ENCODE results near the gene FARS2.

The FARS2 gene

DNA sequence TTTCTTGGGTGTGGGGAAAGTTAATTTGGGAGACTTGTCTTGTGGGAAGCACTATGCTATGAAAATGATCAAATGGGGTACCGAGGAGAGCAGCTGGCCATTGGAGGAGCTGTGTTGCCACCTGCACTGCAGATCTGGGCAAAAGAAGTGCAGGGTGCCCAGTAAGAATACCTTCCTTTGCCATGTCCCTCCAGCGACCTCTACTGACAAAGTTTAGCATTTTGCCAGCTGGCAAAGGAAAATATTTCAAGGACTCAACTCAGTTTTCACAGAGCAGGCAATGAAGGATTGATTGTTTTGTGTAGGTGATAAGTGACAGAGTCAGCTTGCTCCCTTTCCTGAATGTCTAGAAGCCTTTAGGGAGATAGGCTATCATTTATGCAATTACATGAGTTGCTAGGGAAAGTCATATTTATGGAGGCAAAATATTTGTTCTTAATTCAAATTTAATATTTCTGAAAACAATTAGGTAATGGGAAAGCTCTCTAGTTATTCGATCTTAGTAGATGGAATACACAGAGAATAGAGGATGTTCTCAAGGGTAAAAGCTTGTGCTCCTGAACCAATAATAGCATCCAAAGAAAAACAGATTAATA lies 118.4 kb downstream of the FARS2 start:
- peak; percentile 26 for DNase-seq (ENCODE audit: low read depth)

DNA sequence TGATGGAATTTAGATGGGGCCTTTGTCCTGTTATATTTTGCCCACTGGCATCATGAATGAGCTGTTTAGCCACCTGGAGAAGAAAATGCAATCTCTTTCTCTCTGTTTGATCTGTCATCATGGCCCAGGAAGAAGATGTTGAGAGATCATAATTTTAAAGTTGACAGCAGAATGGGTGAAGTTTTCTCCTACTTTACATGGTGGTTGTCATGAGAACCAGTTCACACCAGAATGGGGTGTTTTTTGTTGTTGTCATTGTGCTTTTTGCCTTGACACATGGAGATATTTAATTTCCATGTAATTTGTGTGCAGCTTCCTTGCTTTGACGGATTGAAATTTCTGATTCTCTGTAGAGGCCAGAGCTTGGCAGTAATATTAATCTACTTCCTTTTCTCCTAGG lies 122.5 kb downstream of the FARS2 start:
- DNase-seq (ENCODE audit: low read depth), result no peak

DNA sequence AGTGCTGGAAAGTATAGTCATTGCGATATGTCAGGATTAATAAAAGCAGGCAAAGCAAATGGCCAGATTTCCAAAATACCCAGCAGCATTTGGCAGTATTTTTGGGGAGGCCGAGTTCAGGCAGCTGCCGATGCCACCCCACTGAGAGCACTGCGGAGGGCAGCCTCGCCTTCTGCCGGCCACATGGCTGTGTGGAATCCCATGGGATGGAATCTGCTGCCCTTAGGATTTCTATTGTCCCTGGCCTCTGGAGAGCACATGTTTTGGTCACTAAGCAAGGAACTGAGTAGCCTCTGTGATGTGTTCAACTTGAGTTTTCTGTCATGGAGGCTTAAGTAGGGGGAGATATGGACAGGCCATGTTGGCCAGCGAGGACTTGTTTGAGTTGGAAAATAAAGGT lies 123.0 kb downstream of the FARS2 start:
- no peak for DNase-seq (ENCODE audit: low read depth)

DNA sequence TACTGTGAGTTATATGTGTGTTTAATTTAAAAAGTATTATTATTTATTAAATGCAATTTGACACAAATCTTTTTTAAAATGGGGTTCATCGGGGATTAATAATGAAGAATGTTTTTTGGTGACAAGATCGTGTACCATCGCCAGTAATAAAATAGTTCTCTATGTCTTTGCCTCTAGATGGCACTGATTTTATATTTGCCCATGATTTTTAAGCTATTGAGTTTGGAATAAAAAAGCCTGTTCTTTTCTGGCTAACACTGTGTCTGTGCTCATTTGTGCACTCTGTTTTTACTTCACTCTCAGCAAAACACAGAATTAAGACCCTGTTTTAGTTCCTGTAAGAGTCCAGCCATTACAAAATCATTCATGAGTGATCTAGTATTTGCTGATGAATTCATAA lies 127.0 kb downstream of the FARS2 start:
- DNase-seq (ENCODE audit: low read depth), result no peak

DNA sequence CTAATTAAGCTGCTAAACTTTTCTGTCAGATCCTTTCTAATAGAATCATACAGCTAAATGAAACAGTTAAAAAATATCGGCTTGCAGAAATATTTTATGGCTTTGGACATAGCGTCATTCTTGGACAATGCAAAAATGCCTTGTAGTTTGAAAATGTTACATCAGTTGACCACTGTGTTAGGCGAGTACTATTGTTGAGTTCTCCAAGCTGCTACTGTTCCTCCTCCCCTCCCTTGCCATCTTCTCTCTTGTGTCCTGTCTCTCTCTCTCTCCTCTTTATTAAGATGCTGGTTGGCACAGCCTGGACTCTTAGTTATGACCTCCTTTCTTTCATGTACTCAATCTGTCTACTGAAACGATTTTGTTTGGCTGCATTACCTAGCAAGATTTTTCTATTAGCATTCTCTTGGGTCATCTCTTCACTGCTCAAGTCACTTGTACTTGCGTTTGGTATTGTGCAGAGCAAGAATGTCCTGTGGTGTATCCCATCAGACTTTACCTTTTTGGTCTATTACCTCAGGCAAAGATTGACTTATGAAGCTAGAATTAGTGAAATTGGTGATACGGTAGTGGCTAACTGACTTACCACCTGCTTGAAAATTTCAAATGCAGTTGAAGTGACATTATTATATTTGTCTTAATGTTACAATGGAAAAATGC lies 127.9 kb downstream of the FARS2 start:
- no peak for DNase-seq (ENCODE audit: low read depth)

DNA sequence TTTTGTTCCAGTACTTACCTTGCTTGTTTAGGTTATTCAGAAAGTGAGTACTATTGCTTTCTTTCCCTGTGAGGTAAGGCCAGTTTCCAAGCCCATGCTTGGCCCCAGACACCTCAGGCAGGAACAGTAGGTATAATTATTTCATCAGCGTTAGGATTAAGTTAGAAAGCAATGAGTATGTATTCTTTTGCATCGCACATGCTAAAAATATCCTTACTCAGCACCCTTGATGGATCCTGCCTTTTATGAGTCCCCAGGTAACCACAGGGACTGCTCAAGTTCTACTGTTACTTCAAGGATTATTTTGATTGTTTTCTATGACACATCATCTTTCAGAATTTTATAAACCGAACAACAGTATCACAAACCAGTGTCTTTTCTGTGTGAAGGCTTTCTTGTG lies 128.9 kb downstream of the FARS2 start:
- DNase-seq (ENCODE audit: low read depth), result no peak

DNA sequence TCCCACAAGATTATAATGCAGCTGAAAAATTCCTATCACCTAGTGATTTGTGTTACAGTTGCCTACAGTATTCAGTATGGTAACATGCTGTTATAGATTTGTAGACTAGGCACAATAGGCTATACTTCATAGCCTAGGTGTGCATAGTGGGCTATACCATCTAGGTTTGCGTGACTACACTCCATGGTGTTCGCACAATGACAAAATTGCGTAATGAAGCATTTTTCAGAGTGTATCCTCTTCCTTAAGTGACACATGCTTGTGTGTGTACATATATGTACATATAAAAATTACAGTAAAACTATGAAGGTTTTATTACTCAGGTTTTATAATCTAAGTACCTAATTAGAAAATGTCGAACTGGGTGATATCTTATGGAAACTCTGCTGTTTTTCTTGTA lies 133.0 kb downstream of the FARS2 start:
- no peak for DNase-seq (ENCODE audit: low read depth)

DNA sequence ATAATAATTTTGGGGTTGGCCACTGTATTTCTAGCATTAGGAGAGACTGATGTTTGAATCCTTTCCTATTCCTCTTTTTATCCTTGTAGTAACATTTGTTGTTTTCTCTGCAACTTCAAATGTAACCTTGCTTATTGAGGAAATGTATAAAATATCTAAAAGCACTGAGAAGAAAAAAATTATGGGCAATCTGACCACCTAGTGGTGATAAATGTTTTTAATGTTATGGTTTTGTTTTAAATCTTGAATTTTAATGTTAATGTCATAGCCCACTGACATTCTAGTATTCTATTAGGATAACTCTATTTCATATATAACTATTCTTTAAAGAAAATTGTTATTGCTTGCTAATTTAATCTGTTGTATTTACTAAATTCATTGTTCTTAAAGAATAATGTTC lies 134.4 kb downstream of the FARS2 start:
- DNase-seq (ENCODE audit: low read depth), result no peak

DNA sequence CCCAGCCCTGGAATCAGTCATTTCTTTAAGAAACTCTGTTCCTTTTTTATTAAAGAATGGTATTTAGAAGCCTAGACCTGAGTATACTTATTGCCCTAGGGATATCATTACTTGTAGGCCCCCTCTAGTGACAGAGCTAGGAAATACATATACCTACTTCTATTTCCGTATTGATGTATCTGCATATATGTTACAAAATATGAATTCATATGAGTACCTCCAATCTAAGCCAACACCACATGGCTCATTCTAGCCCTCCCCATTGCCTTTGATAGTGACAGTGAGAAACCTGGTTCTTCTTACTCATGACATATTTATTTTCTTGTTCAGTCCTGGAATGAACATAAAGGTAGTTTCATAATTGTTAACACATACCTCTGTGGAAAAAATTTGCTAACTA lies 137.2 kb downstream of the FARS2 start:
- DNase-seq (ENCODE audit: low read depth), result peak; percentile 44

DNA sequence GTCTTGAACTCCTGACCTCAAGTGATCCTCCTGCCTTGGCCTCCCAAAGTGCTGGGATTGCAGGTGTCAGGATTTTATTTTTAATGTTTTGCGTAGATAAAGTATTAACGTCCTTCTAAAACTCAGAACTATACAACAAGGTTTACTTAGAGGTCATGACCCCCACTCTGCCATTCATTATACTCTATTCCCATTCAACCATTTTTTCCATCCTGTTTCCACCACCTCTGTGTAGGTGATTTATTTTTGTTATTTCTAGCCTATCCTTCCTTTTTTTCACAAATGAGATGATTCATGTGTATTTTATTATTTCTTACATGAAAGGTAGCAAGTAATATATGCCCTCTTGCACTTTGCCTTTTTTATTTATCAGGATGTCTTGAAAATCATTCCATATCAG lies 138.1 kb downstream of the FARS2 start:
- DNase-seq (ENCODE audit: low read depth), result no peak

DNA sequence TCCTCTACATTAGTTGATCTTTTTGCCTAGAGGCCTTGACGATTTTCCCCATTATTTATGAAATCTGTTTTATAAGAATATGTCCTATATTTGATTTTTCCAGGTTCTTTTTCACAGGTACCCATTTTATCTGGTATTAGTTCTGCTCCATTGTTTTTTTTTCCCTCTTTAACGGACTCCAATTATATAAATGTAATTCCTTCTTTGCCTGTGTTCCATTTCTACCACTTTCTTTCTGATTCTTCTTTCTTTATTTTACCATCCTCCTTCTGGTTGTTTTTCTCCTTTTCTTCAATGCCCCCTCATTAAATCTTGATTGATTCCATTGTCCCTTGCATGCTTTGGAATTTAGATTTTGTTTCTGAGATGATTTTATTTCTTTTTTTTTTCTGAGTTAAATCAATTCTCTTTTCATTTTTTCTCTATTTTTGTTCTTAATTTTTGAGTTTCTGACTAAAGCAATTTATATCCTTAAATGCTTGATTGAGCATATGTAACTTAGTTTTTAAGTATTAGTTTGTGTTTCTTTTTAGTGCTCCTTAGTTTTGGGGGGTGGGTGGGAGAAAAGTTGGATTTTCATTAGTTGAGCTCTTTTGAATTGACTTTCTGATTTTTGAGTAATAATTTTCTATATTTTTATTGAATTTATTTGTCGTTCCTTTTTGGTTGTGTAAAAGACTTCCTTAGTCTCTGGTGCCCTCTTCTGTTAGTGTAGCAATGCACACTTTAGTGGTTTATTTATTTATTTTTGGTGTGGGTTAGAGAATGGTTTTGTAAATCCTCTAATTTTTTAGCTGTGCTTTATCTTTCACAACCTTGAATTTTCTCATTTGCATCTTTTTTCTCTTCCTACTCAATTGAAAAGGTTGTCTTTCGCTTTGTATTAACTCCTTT lies 140.8 kb downstream of the FARS2 start:
- DNase-seq (ENCODE audit: low read depth), result peak; percentile 5

DNA sequence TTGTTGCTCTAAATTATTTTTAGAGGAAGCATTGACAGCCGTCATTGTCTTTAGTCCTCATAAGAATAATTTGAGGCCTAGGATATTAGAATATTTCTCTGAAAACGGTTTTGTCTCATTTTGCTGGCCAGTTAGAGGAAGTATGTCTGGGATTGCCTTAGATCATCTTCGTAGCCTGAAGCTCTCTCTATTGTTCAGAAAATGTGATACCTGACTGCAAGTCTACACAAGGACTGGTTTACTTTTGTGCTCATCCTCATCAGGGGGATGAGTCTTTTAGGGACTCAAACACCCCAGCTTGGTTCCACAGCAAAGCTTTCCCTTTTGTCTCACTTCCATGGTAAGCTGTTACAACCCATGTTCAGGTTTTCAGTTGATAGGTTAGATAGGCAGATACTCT lies 141.8 kb downstream of the FARS2 start:
- DNase-seq (ENCODE audit: low read depth), result no peak

DNA sequence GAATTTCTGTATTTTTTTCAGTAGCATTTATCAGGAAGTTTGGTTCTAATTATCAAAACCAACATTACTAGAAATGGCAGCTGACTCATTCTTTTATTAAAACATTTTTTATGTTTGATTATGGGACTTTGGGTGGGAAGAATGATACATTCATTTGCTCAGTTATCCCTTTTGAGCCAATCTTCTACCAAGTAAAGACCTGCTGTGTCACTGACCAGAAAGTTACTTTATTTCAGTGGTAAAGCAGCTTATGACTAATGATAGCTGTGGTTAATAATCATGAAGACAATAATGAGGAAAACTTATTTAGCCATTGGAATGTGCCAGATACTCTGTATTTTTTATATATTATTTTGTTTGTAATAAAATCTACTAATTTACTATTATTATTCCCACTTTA lies 142.3 kb downstream of the FARS2 start:
- DNase-seq (ENCODE audit: low read depth), result no peak

DNA sequence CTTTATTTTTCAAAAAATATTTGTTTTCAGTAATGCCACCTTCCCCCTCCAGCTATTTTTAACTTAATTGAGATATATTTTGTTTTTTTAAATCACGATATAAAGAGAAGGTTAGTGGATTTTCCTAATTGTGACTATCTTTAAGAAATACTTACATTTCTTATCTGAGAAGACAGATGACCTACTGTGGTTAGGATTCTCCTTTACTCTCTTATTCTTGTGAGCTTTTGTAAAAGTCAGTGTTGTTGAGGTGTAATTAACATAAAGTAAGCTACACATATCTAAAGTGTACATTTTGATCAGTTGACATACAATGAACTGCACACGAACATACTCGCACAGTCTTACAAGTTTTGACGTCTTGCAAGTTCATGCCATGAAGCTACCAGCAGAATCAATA lies 144.7 kb downstream of the FARS2 start:
- DNase-seq (ENCODE audit: low read depth), result no peak

DNA sequence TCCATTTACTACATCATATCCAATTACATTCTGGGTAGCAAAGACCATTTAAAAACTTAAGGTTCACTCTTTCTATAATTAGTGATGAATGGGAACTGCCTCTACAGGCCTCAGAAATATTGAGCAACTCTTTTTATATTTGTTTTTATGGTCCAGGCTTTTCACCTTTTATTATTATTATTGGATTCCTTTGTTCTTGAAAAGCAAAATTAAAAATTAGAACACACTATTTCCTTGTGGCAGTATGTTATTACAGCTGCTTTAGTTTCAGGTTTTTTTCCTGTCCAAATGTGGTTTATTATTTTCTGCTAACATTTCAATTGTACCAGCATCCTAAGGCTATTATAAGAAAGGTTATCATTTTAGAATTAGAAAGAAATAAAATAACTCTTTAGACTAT lies 150.1 kb downstream of the FARS2 start:
- DNase-seq (ENCODE audit: low read depth), result no peak

DNA sequence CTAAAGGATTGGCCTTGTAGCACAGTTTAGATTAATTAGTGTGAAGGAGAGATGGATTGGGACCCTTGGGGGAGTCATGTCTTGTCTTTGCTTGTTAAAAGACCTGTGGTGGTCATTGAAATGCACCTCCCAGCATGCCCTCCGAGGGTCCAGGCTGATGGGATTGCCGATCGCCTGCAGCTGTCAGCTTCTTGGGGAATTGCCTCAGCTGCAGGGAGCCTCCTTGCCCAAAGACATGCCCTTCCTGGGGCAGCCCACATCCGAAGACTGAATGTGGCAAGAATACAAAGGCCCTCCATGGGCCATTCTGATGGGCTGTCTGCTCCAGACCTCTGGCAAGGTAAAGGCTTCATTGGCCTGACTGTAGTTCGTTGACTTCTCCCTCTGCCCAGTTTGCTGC lies 150.7 kb downstream of the FARS2 start:
- DNase-seq (ENCODE audit: low read depth), result no peak

DNA sequence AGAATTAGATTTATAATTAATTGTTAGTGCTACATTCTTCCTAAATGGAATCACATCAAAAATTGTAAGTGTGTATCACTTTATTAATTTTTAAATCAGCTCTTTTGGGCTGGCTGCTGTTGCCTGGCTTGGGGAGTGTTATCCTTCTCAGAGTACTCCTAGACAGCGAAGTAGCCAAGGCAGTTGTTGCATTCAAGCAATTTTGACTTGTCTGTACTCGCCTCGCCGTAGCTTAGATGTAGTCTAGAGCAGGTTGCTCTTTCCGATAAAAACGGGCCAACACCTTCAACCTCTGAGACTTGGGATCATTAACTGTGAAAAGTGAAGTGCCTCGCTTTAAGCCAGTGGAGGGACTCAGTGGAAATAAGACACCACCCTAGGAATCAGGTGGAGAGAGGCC lies 151.3 kb downstream of the FARS2 start:
- no peak for DNase-seq (ENCODE audit: low read depth)

DNA sequence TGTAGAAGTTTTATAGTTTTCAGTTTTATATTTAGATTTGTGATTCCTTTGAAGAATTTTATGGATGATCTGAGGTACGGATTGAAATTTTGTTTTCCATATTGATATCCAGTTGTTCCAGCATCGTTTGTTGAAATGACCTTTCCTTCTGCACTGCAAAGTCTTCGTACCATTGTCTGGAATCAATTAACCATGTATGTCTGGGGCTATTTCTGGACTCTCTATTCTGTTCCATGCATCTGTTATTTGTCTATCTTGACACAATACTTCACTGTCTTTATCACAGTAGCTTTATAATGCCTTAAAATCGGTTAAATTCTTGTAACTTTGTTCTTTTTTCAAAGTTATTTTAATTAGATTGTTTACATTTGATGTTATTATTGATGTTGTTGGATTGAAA lies 154.9 kb downstream of the FARS2 start:
- DNase-seq (ENCODE audit: low read depth), result no peak

DNA sequence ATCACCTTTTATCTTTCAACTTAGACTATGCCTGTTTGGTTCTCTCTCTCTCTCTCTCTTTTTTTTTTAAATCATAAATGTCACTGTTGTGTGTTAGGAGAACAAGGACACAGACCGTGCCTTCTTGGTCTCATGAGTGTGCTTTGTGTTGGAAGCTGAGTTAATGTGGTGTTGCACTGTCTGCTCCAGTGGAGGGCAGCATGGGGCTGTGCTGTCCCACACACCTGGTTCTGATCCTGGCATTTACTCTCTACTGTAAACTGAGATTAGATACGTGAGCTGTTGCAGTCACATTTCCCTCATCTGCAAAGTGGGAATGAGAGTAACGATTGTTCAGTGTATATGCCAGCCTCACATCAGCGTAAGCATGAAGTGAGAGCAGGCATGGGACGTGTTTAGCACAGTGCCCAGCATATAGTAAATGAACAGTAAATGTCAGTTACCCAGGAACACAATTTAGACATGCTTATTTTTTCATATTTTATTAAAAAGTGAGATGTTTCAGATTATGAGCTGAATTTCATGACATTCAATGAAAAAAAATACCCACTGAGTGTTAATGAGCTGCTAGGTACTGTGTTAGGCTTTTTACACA lies 161.1 kb downstream of the FARS2 start:
- DNase-seq (ENCODE audit: low read depth), result peak; percentile 3

DNA sequence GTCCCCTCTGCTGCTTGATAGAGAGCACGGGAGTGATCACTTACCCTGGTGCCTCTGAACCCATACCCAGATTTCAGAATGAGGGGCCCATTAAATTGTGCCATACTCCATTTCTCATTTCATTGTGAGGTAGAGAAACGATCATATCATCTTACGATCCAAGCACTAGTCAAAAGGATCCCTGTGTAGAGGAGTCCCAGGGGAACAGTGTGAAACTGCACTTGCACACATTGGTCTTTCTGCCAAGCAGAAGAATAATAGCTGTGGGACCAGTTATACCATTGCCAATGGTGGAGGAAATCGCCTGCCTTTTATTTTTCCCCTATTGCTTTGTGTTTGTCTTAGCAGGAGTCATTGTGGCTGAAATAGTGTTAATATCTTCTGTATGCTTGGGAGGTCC lies 161.9 kb downstream of the FARS2 start:
- no peak for DNase-seq (ENCODE audit: low read depth)

DNA sequence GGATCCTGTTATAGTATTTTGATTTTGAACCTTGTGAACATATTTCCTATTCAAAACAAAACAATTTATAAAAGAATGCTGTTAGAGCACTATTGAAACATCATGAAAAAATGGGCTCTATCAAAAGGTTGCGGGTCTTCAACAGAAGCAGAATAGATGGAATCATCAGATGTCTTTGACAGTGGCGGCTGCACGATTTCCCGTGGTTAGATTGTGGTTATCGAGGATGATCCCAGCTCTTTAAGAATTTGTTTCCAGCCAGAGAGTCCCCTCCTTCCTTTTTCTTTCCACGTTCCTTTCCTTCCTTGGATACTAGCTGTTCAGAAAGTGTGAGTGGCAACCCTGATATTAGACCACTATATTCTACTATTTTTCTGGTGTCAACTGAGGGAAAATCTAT lies 163.4 kb downstream of the FARS2 start:
- DNase-seq (ENCODE audit: low read depth), result no peak

DNA sequence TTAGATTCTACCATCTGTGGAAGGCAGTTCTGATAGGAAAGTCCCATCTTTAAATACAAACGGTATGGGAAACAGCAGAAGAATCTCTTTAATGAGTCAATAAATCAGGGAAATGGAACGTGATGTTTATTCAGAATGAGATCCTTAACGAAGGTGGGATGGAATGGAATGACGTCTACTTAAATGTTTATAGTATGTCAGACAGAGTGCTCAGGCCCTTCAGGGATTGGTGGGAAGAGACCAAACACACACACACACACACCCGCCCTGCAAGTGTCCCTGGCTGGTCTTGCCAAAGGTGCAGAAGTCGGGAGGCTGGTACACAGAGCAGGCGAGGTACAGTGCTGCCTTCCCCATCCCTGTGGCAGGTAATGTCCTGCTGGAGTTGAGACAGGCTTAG lies 164.0 kb downstream of the FARS2 start:
- DNase-seq (ENCODE audit: low read depth), result no peak

DNA sequence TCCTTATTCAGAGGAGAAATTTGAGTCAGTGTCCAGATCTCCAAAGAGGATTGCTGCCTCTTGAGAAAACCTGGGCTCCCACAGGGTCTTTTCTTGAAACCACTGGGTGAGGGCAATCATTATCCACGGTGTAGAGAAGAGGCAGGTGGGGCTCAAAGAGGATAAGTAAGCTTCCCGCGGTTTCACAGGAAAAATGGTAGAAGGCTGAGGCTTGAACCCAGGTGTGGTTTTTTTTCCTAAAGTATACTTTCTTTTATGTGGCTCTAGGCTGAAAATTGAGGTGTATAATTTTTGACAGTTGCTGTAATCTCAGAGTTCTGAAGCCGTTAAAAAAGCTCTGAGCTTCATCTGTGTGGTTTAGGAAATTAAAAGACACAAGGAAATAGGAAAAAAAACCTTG lies 164.5 kb downstream of the FARS2 start:
- no peak for DNase-seq (ENCODE audit: low read depth)
